Small intestine (tissue), 7 donors: ENCODE data around the gene ZNF649. TPM values are rescaled to one million over a fixed set of nuclear protein-coding genes. Genes with fewer than 3 reads are reported as not detected.

Source experiments
- DNase-seq, 2 donors: peaks; one replicate each; pipeline versions ENCODE4 v3.0.0 to v3.0.0-alpha.2; 2013
- FAIRE-seq: peaks from 2 replicates; lab custom pipeline; 2012; peaks lifted over from hg19 to GRCh38; lab: Jason Lieb, UNC
- H3K27ac ChIP-seq, 3 donors: one replicate each; pipeline ENCODE4 v1.5.1; 2013; ENCODE audit warnings: low read length in 2 of 3, mild to moderate bottlenecking in 2 of 3, control low read depth in 1 of 3, inconsistent platforms in 1 of 3, low read depth in 1 of 3, moderate library complexity in 1 of 3
- H3K27me3 ChIP-seq, 3 donors: one replicate each; pipeline ENCODE4 v1.6.1; 2013; ENCODE audit warnings: low read length in 3 of 3, inconsistent platforms in 1 of 3; ENCODE audit not compliant: control insufficient read depth in 3 of 3, insufficient read depth in 3 of 3
- H3K36me3 ChIP-seq, 3 donors: one replicate each; pipeline ENCODE4 v1.6.1; 2013; ENCODE audit warnings: low read length in 3 of 3, inconsistent platforms in 1 of 3, low read depth in 1 of 3, mild to moderate bottlenecking in 1 of 3, moderate library complexity in 1 of 3; ENCODE audit not compliant: control insufficient read depth in 3 of 3, insufficient read depth in 2 of 3
- H3K4me1 ChIP-seq, 3 donors: one replicate each; pipeline ENCODE4 v1.6.1; 2013; ENCODE audit warnings: low read length in 2 of 3, inconsistent platforms in 1 of 3, low read depth in 1 of 3, mild to moderate bottlenecking in 1 of 3, moderate library complexity in 1 of 3; ENCODE audit not compliant: control insufficient read depth in 3 of 3, insufficient read depth in 2 of 3
- H3K4me3 ChIP-seq, 3 donors: one replicate each; pipeline ENCODE4 v1.5.1; 2013; ENCODE audit warnings: low read length in 3 of 3, control low read depth in 1 of 3, inconsistent platforms in 1 of 3, low read depth in 1 of 3, mild to moderate bottlenecking in 1 of 3, moderate library complexity in 1 of 3
- H3K9me3 ChIP-seq, 2 donors: one replicate each; pipeline ENCODE4 v1.6.1; 2013; ENCODE audit warnings: low read depth in 1 of 2, low read length in 1 of 2; ENCODE audit not compliant: control insufficient read depth in 2 of 2, insufficient read depth in 1 of 2
- WGBS, 3 donors: extraction: QIAGEN DNeasy Blood & Tissue Kit; methylation state at CpG; one replicate each; pipeline ENCODE4 v1.1.7; 2013; 5-methylcytosine and 5-hydroxymethylcytosine counted together
- polyA plus RNA-seq, 4 donors: library from polyadenylated mRNA; stranded (reverse) in 3 of 4; unstranded in 1 of 4; fragments of 200-250 nt in 3 of 4; fragments of 120-200 nt in 1 of 4; gene quantifications; one replicate each; pipeline versions ENCODE4 v1.2.1 to v1.2.3, GENCODE V29; 2013
- donor health status: healthy with polysubstance abuse.
- donor health status: control.
- donor health status: control.
- donor health status: Bipolar disorder and iron deficiency.
- donor health status: healthy.

The ZNF649 gene
- polyA plus RNA-seq, 4 donors: 2.5 to 14.4 (median 4.5) TPM

- FAIRE-seq (no peak), DNase-seq (no peak)
- Histone ChIP-seq H3K4me1 (no peaks in the 10 kb centered on the region), H3K4me3 (no peak overlapping the region), H3K36me3 (peaks cover 0 to 22% (median 6%) of the 10 kb centered on the region in 3 donors), H3K9me3 (peaks cover 15 to 29% of the 10 kb centered on the region in 2 donors), H3K27ac (no peak overlapping the region), H3K27me3 (no peaks in the 10 kb centered on the region)
- 98 to 100% (median 99%) methylated on average over 3 of the region's 3 CpGs for WGBS, 3 donors
Measured at GRCh38 chr19:51882518-51882917, 22.3 kb downstream of the ZNF649 start.

- Histone ChIP-seq H3K27ac (no peak overlapping the region), H3K36me3 (peaks cover 16 to 37% (median 24%) of the 10 kb centered on the region in 3 donors)
- no peak for FAIRE-seq
Measured at GRCh38 chr19:51873097-51873496, 31.7 kb downstream of the ZNF649 start.

GRCh38 chr19:51861870-51862622 lies 42.8 kb downstream of the ZNF649 start:
- Histone ChIP-seq H3K36me3 (no peaks in the 10 kb centered on the region), H3K9me3 (peaks cover 13 to 36% of the 10 kb centered on the region in 2 donors)
- WGBS, 3 donors: 82 to 95% (median 89%) methylated on average over 2 of the region's 2 CpGs

More at GRCh38 chr19:51873097-51873496, 31.7 kb downstream of the ZNF649 start:
- Histone ChIP-seq H3K9me3 (peaks cover 24 to 68% of the 10 kb centered on the region in 2 donors), H3K4me3 (no peak overlapping the region), H3K27me3 (no peaks in the 10 kb centered on the region), H3K4me1 (no peaks in the 10 kb centered on the region)
- WGBS, 3 donors: 93 to 98% (median 97%) methylated on average over 4 of the region's 4 CpGs
- DNase-seq: no peak

More at GRCh38 chr19:51861870-51862622, 42.8 kb downstream of the ZNF649 start:
- no peak overlapping the region for H3K27ac ChIP-seq
- H3K4me3 ChIP-seq: no peak overlapping the region
- FAIRE-seq (no peak), DNase-seq (no peak)
- no peaks in the 10 kb centered on the region for H3K4me1 ChIP-seq
- no peaks in the 10 kb centered on the region for H3K27me3 ChIP-seq

Other genes starting within 250 kb of the ZNF649 start
- gene SPACA6, start 211.7 kb downstream of the ZNF649 start, polyA plus RNA-seq: 1 to 10 TPM in 2 of 4 donors, not detected in 2; 4.1 to 6.6 TPM
- gene HAS1, start 181.0 kb downstream of the ZNF649 start, polyA plus RNA-seq: 1 to 10 TPM in 1 of 4 donors, not detected in 3; 1.1 TPM
- gene FPR1, start 153.1 kb downstream of the ZNF649 start, polyA plus RNA-seq: 1 to 10 TPM in 3 of 4 donors, under 1 TPM in 1; 0.40 to 8.1 (median 1.9) TPM
- 1 to 10 TPM in 2 of 4 donors, under 1 TPM in 1, not detected in 1; 0.04 to 2.6 (median 1.8) TPM for gene FPR2, start 143.8 kb downstream of the ZNF649 start, polyA plus RNA-seq
- 1 to 10 TPM in 3 of 4 donors, under 1 TPM in 1; 0.89 to 5.1 (median 3.8) TPM for gene FPR3, start 109.9 kb downstream of the ZNF649 start, polyA plus RNA-seq
- gene ZNF577, start 17.1 kb downstream of the ZNF649 start, polyA plus RNA-seq: 10 to 100 TPM in 1 of 4 donors, 1 to 10 TPM in 3; 4.7 to 29.4 (median 8.0) TPM
- 1 to 10 TPM; 2.2 to 6.0 (median 4.3) TPM for gene ZNF613, start 22.5 kb upstream of the ZNF649 start, polyA plus RNA-seq
- gene ZNF350, start 81.8 kb upstream of the ZNF649 start, polyA plus RNA-seq: 10 to 100 TPM in 3 of 4 donors, 1 to 10 TPM in 1; 5.1 to 14.0 (median 11.4) TPM
- gene ZNF615, start 103.2 kb upstream of the ZNF649 start, polyA plus RNA-seq: 1 to 10 TPM; 1.9 to 8.6 (median 2.8) TPM
- gene ZNF614, start 123.4 kb upstream of the ZNF649 start, polyA plus RNA-seq: 1 to 10 TPM; 2.4 to 8.2 (median 2.7) TPM
- 10 to 100 TPM in 1 of 4 donors, 1 to 10 TPM in 3; 3.8 to 13.9 (median 6.4) TPM for gene ZNF432, start 143.8 kb upstream of the ZNF649 start, polyA plus RNA-seq
- gene ZNF841, start 190.7 kb upstream of the ZNF649 start, polyA plus RNA-seq: 10 to 100 TPM in 1 of 4 donors, 1 to 10 TPM in 3; 4.1 to 24.7 (median 8.7) TPM
- gene ZNF616, start 234.9 kb upstream of the ZNF649 start, polyA plus RNA-seq: 10 to 100 TPM in 1 of 4 donors, 1 to 10 TPM in 3; 1.1 to 11.6 (median 2.2) TPM